G401 (cell line): ENCODE results near the gene TSPAN8. TPM values are rescaled to one million over a fixed set of nuclear protein-coding genes. Genes with fewer than 3 reads are reported as not detected.
"Not testable (repeated sequence)": the region's sequence is repeated elsewhere in the genome, so short reads cannot be mapped to it uniquely, and the experiment has no call there.

ENCODE experiments used
- DNase-seq: peaks from one replicate; pipeline ENCODE4 v3.0.0-alpha.2; 2015; ENCODE audit warnings: low spot score
- in situ Hi-C: cut with HindIII; loops from 2 replicates; pipeline ENCODE4 v1.10.0; 2016; ENCODE audit warnings: low sequenced_read_pairs, mixed read lengths
- total RNA-seq: library from RNA; depleted of rRNA; stranded (reverse); fragments of >200 nt; shearing (Covaris generic); gene quantifications from 2 replicates; pipeline ENCODE4 v1.2.3, GENCODE V29; 2014

TSPAN8 gene
- total RNA-seq, 1 experiment from 2014 or later = not detected

DNA sequence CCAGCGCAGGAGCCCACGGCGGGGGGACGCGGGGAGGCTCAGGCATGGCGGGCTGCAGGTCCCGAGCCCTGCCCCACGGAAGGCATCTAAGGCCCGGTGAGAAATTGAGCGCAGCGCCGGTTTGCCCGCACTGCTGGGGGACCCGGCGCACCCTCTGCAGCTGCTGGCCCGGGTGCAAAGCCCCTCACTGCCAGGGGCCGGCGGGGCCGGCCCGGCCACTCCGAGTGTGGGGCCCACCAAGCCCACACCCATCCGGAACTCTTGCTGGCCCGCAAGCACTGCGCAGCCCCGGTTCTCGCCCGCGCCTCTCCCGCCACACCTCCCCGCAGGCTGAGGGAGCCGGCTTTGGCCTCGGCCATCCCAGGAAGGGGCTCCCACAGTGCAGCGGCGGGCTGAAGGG, 8.5 kb upstream of the TSPAN8 start:
- in situ Hi-C loops = no loop called here
- no peak for DNase-seq

GRCh38 chr12:71165780-71166179, 8.0 kb upstream of the TSPAN8 start:
- in situ Hi-C loops, DNase-seq: not testable (repeated sequence)

- no peak for DNase-seq
- in situ Hi-C loops = no loop called here
These were observed 6.9 kb upstream of the TSPAN8 start for GRCh38 chr12:71164568-71165197.

GRCh38 chr12:71164166-71164565, 6.4 kb upstream of the TSPAN8 start:
- in situ Hi-C loops = no loop called here
- DNase-seq = no peak

- no peak for DNase-seq
- in situ Hi-C loops = no loop called here
These were observed 5.3 kb upstream of the TSPAN8 start for GRCh38 chr12:71162832-71163763.

- in situ Hi-C loops = no loop called here
- no peak for DNase-seq
These were observed 3.8 kb upstream of the TSPAN8 start for GRCh38 chr12:71161591-71161990.

DNA sequence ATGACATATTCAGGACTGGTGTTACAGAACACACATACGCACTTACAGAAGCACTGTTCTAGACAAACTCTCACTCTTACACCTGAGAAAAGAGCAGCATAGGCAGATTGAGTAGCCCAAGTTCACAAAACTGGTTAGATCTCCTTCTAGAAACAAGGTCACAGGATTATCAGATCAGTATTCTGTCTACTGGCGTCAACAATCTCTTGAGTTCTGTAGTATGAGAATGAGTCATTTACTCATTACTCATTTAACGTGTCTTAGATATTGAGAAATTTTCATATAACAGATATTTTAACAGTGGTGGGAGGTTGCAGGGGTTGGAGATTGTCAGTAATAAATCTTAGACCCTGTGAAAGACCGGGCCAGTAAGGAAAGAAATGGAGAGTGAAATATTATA, 2.8 kb upstream of the TSPAN8 start:
- DNase-seq = no peak
- in situ Hi-C loops = no loop called here

GRCh38 chr12:71159878-71160277, 2.1 kb upstream of the TSPAN8 start:
- in situ Hi-C loops = no loop called here
- DNase-seq = no peak

DNA sequence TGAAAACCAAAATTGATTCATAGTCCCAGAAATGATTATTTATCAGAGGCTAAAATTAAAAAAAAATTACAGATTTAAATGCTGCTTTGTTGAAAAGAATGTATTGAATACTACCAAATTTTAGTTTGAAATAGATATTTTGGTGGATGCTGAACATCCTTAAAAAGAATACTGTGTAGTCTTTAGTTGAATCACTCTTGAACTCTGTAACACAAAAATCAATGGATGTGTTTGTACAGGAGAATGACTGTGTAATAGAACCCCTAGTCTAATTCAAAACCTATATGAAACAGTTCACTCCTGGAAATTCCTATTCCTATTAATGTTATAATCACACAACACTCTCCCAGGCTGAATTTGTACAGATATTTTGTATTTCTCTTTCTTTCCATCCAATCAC, 1.5 kb upstream of the TSPAN8 start:
- in situ Hi-C loops = no loop called here
- no peak for DNase-seq

GRCh38 chr12:71158361-71158882, 623 bp upstream of the TSPAN8 start:
- DNase-seq = no peak
- in situ Hi-C loops = no loop called here

DNA sequence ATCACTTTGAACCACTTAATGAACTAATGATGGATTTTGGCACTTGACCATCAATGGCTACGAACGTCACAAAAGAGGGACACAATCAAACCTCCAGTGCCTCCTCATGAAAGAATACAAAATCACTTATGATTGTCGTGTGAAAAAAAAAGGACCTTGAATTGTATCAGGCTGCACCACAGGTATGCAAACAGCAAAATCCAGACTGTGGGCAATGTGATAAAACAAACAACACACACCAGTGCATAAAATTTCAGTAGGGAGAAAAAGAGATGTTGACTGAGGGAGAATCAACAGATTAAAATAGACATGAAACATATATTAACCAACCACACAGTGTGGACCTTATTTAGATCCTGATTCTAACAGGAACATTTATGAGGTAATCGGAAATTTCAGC, 2.6 kb downstream of the TSPAN8 start:
- in situ Hi-C loops = no loop called here
- DNase-seq = no peak

- in situ Hi-C loops = no loop called here
- DNase-seq = no peak
These were observed 4.9 kb downstream of the TSPAN8 start for GRCh38 chr12:71152851-71153250.

DNA sequence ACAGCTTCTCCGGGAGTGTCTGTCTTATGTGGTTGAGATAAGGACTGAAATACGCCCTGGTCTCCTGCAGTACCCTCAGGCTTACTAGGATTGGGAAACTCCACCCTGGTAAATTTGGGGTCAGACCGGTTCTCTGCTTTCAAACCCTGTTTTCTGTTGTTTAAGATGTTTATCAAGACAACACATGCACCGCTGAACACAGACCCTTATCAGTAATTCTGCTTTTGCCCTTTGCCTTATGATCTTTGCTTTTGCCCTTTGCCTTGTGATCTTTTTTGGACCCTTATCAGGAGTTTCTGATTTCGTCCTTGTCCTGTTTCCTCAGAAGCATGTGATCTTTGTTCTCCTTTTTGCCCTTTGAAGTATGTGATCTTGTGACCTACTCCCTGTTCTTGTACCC, 7.8 kb downstream of the TSPAN8 start:
- in situ Hi-C loops, DNase-seq: not testable (repeated sequence)

GRCh38 chr12:71144682-71145081, 13.1 kb downstream of the TSPAN8 start:
- in situ Hi-C loops = no loop called here
- DNase-seq = no peak

DNA sequence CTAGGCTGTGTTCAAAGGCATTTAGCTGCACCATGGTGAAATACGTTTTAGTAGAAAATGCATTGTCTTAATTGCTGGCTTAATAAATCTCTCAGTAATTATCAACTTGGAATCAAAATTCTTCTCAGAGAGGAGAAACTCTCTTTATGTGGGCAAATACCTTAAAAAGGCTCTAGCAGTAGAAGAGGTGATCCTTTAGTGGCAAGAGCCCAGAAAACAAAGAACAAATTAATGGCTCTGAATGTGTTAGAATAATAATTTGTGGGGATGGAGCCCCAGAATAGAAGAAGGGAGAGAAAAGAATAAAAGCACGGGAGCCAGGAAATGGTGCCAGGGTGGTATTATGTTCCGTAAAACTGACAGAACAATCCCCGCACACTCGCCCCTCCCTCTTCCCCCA, 14.8 kb downstream of the TSPAN8 start:
- in situ Hi-C loops = no loop called here
- no peak for DNase-seq

GRCh38 chr12:71142016-71142415, 15.8 kb downstream of the TSPAN8 start:
- DNase-seq = no peak
- in situ Hi-C loops = no loop called here

DNA sequence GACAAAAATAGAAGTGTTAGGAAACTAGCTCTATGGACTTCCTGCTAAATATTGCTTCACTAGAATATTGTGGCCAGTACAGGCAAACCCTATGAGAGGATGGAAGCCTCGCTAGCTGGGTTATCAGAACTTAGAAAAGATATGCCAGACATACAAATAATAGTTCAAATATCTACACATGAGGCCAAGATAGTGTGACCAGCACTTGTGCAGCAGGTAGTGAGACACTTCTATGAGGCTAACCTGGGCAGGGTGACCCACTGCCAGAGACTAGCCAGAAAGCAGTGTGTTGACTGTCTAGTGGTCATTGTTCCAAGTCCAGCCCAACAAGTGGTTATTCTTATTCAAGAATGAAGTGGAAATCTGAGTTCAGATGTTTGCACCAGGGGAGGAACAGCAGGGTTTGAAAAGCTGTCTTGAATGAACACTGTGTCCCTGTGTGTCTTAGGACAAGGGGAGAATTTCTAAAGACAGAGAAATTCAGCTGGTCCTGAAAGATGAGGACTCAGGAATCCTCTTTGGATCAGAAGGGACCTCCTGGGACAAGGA, 16.3 kb downstream of the TSPAN8 start:
- no peak for DNase-seq
- in situ Hi-C loops = no loop called here

- in situ Hi-C loops = no loop called here
- DNase-seq = no peak
These were observed 18.6 kb downstream of the TSPAN8 start for GRCh38 chr12:71139153-71139735.

DNA sequence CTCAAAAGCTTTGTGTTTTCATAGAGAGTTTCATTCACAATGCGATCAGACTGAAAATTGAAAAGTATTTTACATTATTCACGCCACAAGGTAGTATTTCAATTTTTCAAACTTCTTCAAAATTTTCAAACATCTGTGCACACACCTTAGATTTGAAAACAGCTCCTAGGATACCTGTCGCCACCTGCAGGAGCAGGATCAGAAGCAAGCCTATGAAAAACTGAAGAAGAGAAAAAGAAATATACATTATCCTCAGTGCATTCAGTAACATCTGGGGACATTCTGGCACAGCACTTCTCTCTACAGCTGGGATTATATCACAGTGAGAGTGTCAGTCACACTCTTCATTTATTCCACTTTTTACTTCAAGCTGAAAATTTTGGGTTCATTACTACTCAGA, 19.8 kb downstream of the TSPAN8 start:
- in situ Hi-C loops = no loop called here
- DNase-seq = no peak

DNA sequence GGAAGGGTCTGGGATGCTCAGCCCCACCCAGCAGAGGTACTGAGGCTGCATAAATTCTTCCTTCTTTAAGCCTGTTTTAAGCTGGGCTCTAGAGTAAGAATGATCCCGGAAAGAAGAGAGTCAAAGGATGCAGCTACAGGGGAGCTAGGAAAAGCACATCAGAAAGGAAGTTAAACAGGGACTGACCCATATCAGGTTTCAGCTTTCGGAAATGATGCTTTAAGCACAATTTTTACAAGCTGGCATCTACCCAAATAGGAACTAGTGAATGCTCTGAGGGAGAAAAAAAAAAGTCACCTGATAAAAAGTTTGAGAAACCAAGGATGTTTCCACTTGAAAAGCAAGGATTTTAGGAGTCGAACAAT, 22.0 kb downstream of the TSPAN8 start:
- in situ Hi-C loops = no loop called here
- no peak for DNase-seq
